Endothelial cell of umbilical vein (primary cell): ENCODE results near the gene ATOH7. TPM values are rescaled to one million over a fixed set of nuclear protein-coding genes. Genes with fewer than 3 reads are reported as not detected.

Experiments used
- BruUV-seq: library from RNA; stranded (reverse); fragments of 400-500 nt; replicated peaks from 2 replicates; lab custom pipeline; 2021; lab: Mats Ljungman, UMichigan
- CTCF ChIA-PET: fragments of 300-600, 350-600 bp; sonication (Branson Sonifier 250); formaldehyde crosslinking; loops from one replicate; lab custom pipeline; 2021; ENCODE audit warnings: antibody characterized with exemption, inconsistent platforms; lab: Charles Lee
- POLR2A ChIA-PET: fragments of 300-600, 350-600 bp; sonication (Branson Sonifier 250); formaldehyde crosslinking; loops from one replicate; lab custom pipeline; 2021; ENCODE audit warnings: antibody characterized with exemption, inconsistent platforms; lab: Charles Lee
- DNase-seq: peaks from one replicate; pipeline ENCODE4 v3.0.0-alpha.2; 2011; ENCODE audit warnings: low read depth, low spot score
- FAIRE-seq: peaks from 2 replicates; lab custom pipeline; 2011; peaks lifted over from hg19 to GRCh38; lab: Jason Lieb, UNC
- H2AFZ ChIP-seq: 2 replicates; pipeline ENCODE4 v1.6.0; 2012; ENCODE audit warnings: low read depth, low read length, control low read depth, inconsistent platforms
- H3K27ac ChIP-seq: 2 replicates; pipeline ENCODE4 v1.5.1; 2011; ENCODE audit warnings: low read depth, mild to moderate bottlenecking, control low read depth, low read length, moderate library complexity; ENCODE audit not compliant: insufficient read depth
- H3K27me3 ChIP-seq, 2 experiments: 2 replicates each; pipeline versions ENCODE4 v1.6.0 to v1.6.1; 2011; ENCODE audit warnings: low read length in 2 of 2, mixed read lengths in 1 of 2; ENCODE audit not compliant: control insufficient read depth in 2 of 2, insufficient read depth in 2 of 2
- H3K36me3 ChIP-seq, 2 experiments: 2 replicates in 1 of 2; 3 replicates in 1 of 2; pipeline ENCODE4 v1.5.1; 2011; ENCODE audit warnings: low read length in 2 of 2, mild to moderate bottlenecking in 1 of 2, moderate library complexity in 1 of 2; ENCODE audit not compliant: control insufficient read depth in 2 of 2, insufficient read depth in 2 of 2; ENCODE audit errors: extremely low read depth in 1 of 2
- H3K4me1 ChIP-seq: 3 replicates; pipeline ENCODE4 v1.5.1; 2011; ENCODE audit warnings: mild to moderate bottlenecking, low read length; ENCODE audit not compliant: control insufficient read depth, insufficient read depth; ENCODE audit errors: extremely low read depth
- H3K4me2 ChIP-seq: 2 replicates; pipeline ENCODE4 v1.6.1; 2011; ENCODE audit warnings: low read length, control low read depth, mixed read lengths; ENCODE audit not compliant: insufficient read depth
- H3K4me3 ChIP-seq, 3 experiments: fragments of 200-600 bp in 1 of 3; sonication (generic), shearing (Covaris generic) in 1 of 3; replicated peaks in 1 of 3; 2 replicates each; pipeline ENCODE4 v1.5.1; 2011 to 2016; ENCODE audit warnings: control low read depth in 3 of 3, low read length in 3 of 3, mild to moderate bottlenecking in 2 of 3, inconsistent platforms in 1 of 3, low read depth in 1 of 3, moderate library complexity in 1 of 3; ENCODE audit not compliant: insufficient read depth in 1 of 3
- H3K79me2 ChIP-seq: 2 replicates; pipeline ENCODE4 v1.6.0; 2012; ENCODE audit warnings: low read length, inconsistent platforms; ENCODE audit not compliant: control insufficient read depth, insufficient read depth
- H3K9ac ChIP-seq: replicated peaks from 2 replicates; pipeline ENCODE3; 2011; ENCODE audit warnings: low read length, control low read depth; ENCODE audit not compliant: insufficient read depth; ENCODE audit errors: extremely low read depth
- H3K9me1 ChIP-seq: replicated peaks from 3 replicates; pipeline ENCODE4 v1.6.0; 2011; ENCODE audit warnings: mild to moderate bottlenecking, low read length; ENCODE audit not compliant: control insufficient read depth, insufficient read depth; ENCODE audit errors: extremely low read depth
- H3K9me3 ChIP-seq: replicated peaks from 2 replicates; pipeline ENCODE4 v1.5.1; 2012; ENCODE audit warnings: low read length, inconsistent platforms; ENCODE audit not compliant: control insufficient read depth, insufficient read depth
- H4K20me1 ChIP-seq: replicated peaks from 2 replicates; pipeline ENCODE3; 2011; ENCODE audit warnings: mild to moderate bottlenecking, low read length; ENCODE audit not compliant: control insufficient read depth, insufficient read depth; ENCODE audit errors: extremely low read depth
- EZH2 ChIP-seq: IDR thresholded peaks from 2 replicates; pipeline ENCODE4 v1.6.1; 2012; ENCODE audit warnings: borderline replicate concordance, low read depth, mild to moderate bottlenecking, moderate library complexity, low read length, inconsistent platforms; ENCODE audit not compliant: severe bottlenecking
- FOS ChIP-seq: IDR thresholded peaks from 2 replicates; pipeline ENCODE4 v1.6.1; 2011; ENCODE audit warnings: mild to moderate bottlenecking, low read length, moderate library complexity, borderline replicate concordance; ENCODE audit not compliant: insufficient read depth
- GATA2 ChIP-seq: IDR thresholded peaks from 2 replicates; pipeline ENCODE4 v1.7.0; 2011; ENCODE audit warnings: low read depth, mild to moderate bottlenecking, moderate library complexity, mixed read lengths, low read length; ENCODE audit not compliant: insufficient read length, insufficient read depth
- JUN ChIP-seq: IDR thresholded peaks from 2 replicates; pipeline ENCODE4 v1.6.1; 2011; ENCODE audit warnings: borderline replicate concordance, low read depth; ENCODE audit not compliant: insufficient read length, insufficient read depth
- MAX ChIP-seq: IDR thresholded peaks from 2 replicates; pipeline ENCODE4 v1.6.1; 2011; ENCODE audit not compliant: insufficient read depth, insufficient read length
- MYC ChIP-seq: IDR thresholded peaks from one replicate; pipeline ENCODE4 v1.6.1; 2011; ENCODE audit warnings: mild to moderate bottlenecking, low read depth, low read length
- POLR2A ChIP-seq: IDR thresholded peaks from 2 replicates; pipeline ENCODE4 v1.6.1; 2012; ENCODE audit warnings: low read depth, mild to moderate bottlenecking, control low read depth, low read length
- POLR2AphosphoS5 ChIP-seq: IDR thresholded peaks from 2 replicates; pipeline ENCODE4 v1.6.1; 2012; ENCODE audit warnings: low read depth, mild to moderate bottlenecking, control low read depth, low read length, moderate library complexity; ENCODE audit not compliant: insufficient read depth
- dilution Hi-C: fragments of 300-500 bp; cut with MboI; formaldehyde crosslinking; loops from one replicate; pipeline ENCODE4 v1.15.0; 2019; ENCODE audit warnings: low sequenced_read_pairs; ENCODE audit not compliant: extremely low pct_ligation_motif_present
- intact Hi-C: fragments of 100-400 bp; cut with micrococcal nuclease; formaldehyde crosslinking; loops from one replicate; pipeline ENCODE4 v1.10.0; 2022
- polyA plus RNA-seq, 4 experiments: library from polyadenylated mRNA; depleted of rRNA in 3 of 4; stranded (reverse) in 3 of 4; unstranded in 1 of 4; fragments of >200 nt; gene quantifications; 2 replicates each; pipeline versions ENCODE4 v1.2.1 to v1.2.3, GENCODE V29; 2011 to 2012; ENCODE audit warnings: missing spikeins in 1 of 4
- total RNA-seq: library from RNA; stranded (reverse); gene quantifications from 2 replicates; pipeline ENCODE4 v1.2.3, GENCODE V29; 2021
- TF ChIP-seq, protein P1 (sequence below), 2 donors: IDR thresholded peaks; 1 replicate in 1 of 2; 2 replicates in 1 of 2; pipeline ENCODE4 v1.5.1; 2011; ENCODE audit warnings: low read length in 2 of 2, mild to moderate bottlenecking in 2 of 2, moderate library complexity in 2 of 2, control low read depth in 1 of 2, inconsistent platforms in 1 of 2, low read depth in 1 of 2; ENCODE audit not compliant: insufficient read depth in 1 of 2; ENCODE audit errors: extremely low read depth in 1 of 2

The ATOH7 gene
- total and polyA plus RNA-seq, 2 donors (not counting 3 experiments of a cell fraction or from before 2014, with no cell fraction given) = not detected

DNA sequence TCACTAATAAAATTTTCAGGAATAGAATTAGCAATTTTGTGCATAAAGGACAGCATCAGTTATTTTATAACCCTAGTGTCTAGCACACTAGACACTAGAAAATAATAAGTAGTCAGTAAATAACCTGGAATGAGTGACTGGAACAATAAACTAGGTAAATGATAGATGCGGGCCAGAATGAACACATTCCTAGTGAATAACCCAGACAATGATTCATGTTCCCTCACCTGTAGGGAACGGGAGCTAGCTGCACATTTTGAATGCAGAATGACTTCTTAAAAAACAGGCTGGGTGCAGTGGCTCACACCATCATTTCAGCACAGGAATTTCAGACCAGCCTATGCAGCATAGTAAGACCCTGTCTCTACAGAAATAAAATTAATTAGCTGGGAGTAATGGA, 3.2 kb upstream of the ATOH7 start:
- Histone ChIP-seq H3K9me1 (no peaks in the 10 kb centered on the region), H3K4me2 (no peak overlapping the region), H3K4me1 (peaks cover 12% of the 10 kb centered on the region), H3K79me2 (no peaks in the 10 kb centered on the region), H3K36me3 (no peaks in the 10 kb centered on the region), H3K4me3 (no peak overlapping the region), H3K27me3 (peaks cover 18 to 23% of the 10 kb centered on the region in 2 experiments), H2AFZ (no peak overlapping the region), H4K20me1 (no peaks in the 10 kb centered on the region), H3K9ac (no peak overlapping the region), H3K27ac (no peak overlapping the region), H3K9me3 (no peaks in the 10 kb centered on the region)
- no peak for TF ChIP-seq JUN
- TF ChIP-seq MYC = no peak
- TF ChIP-seq, protein P1, sequence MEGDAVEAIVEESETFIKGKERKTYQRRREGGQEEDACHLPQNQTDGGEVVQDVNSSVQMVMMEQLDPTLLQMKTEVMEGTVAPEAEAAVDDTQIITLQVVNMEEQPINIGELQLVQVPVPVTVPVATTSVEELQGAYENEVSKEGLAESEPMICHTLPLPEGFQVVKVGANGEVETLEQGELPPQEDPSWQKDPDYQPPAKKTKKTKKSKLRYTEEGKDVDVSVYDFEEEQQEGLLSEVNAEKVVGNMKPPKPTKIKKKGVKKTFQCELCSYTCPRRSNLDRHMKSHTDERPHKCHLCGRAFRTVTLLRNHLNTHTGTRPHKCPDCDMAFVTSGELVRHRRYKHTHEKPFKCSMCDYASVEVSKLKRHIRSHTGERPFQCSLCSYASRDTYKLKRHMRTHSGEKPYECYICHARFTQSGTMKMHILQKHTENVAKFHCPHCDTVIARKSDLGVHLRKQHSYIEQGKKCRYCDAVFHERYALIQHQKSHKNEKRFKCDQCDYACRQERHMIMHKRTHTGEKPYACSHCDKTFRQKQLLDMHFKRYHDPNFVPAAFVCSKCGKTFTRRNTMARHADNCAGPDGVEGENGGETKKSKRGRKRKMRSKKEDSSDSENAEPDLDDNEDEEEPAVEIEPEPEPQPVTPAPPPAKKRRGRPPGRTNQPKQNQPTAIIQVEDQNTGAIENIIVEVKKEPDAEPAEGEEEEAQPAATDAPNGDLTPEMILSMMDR (IDR thresholded peaks at IDR 0.05; ENCODE audit: extremely low read depth in 1 of 2, insufficient read depth in 1 of 2, low read depth in 1 of 2, low read length in 2 of 2) = no peak
- TF ChIP-seq EZH2 = no peak
- TF ChIP-seq FOS = no peak
- TF ChIP-seq MAX = no peak
- TF ChIP-seq GATA2 = no peak
- no peak for TF ChIP-seq POLR2A
- TF ChIP-seq POLR2AphosphoS5 = no peak
- DNase-seq (no peak), FAIRE-seq (no peak)
- ChIA-PET CTCF (interaction anchor here (1.3 to 2.7 kb wide), 2 partner anchors 22 to 67 kb away, joined by 3 to 15 read pairs; no protein-coding TSS in a partner anchor), POLR2A (no interaction called here)
- no TSS peak for BruUV-seq
- dilution Hi-C loops = no loop called here
- intact Hi-C loops = no loop called here
